Calu3 (cell line): Measurements from ENCODE around the gene MOV10L1. TPM values are rescaled to one million over a fixed set of nuclear protein-coding genes. Genes with fewer than 3 reads are reported as not detected.

Experiments used
- BruUV-seq: library from RNA; stranded (reverse); fragments of 400-500 nt; replicated peaks from 2 replicates; lab custom pipeline; 2021; lab: Mats Ljungman, UMichigan
- CTCF ChIA-PET: fragments of 300-600 bp; sonication (Branson Sonifier 250); formaldehyde crosslinking; loops from one replicate; lab custom pipeline; 2022; ENCODE audit warnings: antibody characterized with exemption; lab: Charles Lee
- DNase-seq: peaks from one replicate; pipeline ENCODE4 v3.0.0; 2022
- H3K27ac Mint-ChIP-seq: one replicate; pipeline ENCODE4 v1.8.0; 2022; ENCODE audit warnings: mixed read lengths; ENCODE audit not compliant: unreplicated experiment
- H3K27me3 Mint-ChIP-seq: one replicate; pipeline ENCODE4 v1.8.0; 2022; ENCODE audit warnings: mixed read lengths; ENCODE audit not compliant: unreplicated experiment
- H3K36me3 Mint-ChIP-seq: one replicate; pipeline ENCODE4 v1.8.0; 2022; ENCODE audit warnings: mild to moderate bottlenecking, moderate library complexity, mixed read lengths; ENCODE audit not compliant: insufficient read depth, unreplicated experiment
- H3K4me1 Mint-ChIP-seq: one replicate; pipeline ENCODE4 v1.8.0; 2022; ENCODE audit warnings: mild to moderate bottlenecking, low read depth, mixed read lengths; ENCODE audit not compliant: unreplicated experiment
- H3K4me3 Mint-ChIP-seq: one replicate; pipeline ENCODE4 v1.8.0; 2022; ENCODE audit warnings: mild to moderate bottlenecking, low read depth, moderate library complexity, mixed read lengths; ENCODE audit not compliant: unreplicated experiment
- H3K9me3 Mint-ChIP-seq: one replicate; pipeline ENCODE4 v1.8.0; 2022; ENCODE audit warnings: low read depth, mixed read lengths; ENCODE audit not compliant: unreplicated experiment
- intact Hi-C: fragments of 100-400 bp; cut with micrococcal nuclease; formaldehyde crosslinking; loops from one replicate; pipeline ENCODE4 v1.10.0; 2022; ENCODE audit not compliant: unreplicated experiment
- total RNA-seq: library from RNA; stranded (reverse); gene quantifications from 2 replicates; pipeline ENCODE4 v1.2.3, GENCODE V29; 2022
- TF ChIP-seq, protein P1 (sequence below): fragments of 200-600 bp; IDR thresholded peaks from one replicate; pipeline ENCODE4 v1.8.0; 2022; ENCODE audit warnings: antibody characterized with exemption; ENCODE audit not compliant: unreplicated experiment

MOV10L1 gene
- total RNA-seq, 1 experiment from 2014 or later, result not detected

DNA sequence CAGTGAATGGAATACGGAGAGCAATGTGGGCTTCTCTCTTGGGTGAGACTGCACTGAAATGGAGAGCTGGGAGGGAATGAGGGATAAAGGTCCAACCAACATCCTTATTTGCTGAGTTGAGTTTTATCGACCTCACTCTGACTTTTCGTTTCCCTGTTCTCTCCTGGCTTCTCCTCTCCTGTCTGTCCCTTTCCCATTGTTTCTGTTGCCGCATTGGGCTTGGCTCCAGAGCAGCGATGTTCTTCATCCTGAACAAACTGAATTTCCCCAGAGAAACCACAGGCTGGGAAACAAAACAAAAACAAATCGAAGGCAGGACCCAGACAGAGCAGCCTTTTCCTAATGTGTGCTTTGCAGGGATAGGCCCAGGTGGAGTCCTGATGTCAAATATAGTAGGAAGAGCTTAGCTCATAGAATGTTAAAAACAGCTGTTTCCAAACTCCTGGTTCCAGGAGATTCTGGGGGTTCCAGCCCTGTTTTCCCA is 30.0 kb downstream of the MOV10L1 start:
- TF ChIP-seq, protein P1, sequence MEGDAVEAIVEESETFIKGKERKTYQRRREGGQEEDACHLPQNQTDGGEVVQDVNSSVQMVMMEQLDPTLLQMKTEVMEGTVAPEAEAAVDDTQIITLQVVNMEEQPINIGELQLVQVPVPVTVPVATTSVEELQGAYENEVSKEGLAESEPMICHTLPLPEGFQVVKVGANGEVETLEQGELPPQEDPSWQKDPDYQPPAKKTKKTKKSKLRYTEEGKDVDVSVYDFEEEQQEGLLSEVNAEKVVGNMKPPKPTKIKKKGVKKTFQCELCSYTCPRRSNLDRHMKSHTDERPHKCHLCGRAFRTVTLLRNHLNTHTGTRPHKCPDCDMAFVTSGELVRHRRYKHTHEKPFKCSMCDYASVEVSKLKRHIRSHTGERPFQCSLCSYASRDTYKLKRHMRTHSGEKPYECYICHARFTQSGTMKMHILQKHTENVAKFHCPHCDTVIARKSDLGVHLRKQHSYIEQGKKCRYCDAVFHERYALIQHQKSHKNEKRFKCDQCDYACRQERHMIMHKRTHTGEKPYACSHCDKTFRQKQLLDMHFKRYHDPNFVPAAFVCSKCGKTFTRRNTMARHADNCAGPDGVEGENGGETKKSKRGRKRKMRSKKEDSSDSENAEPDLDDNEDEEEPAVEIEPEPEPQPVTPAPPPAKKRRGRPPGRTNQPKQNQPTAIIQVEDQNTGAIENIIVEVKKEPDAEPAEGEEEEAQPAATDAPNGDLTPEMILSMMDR, result no peak
- H3K27me3 Mint-ChIP-seq, result peaks cover 18% of the 10 kb centered on the region
- peaks cover 22% of the 10 kb centered on the region for H3K4me1 Mint-ChIP-seq
- H3K4me3 Mint-ChIP-seq, result no peak overlapping the region
- H3K9me3 Mint-ChIP-seq, result peaks cover 6% of the 10 kb centered on the region
- CTCF ChIA-PET, result no interaction called here
- intact Hi-C loops, result no loop called here
- H3K36me3 Mint-ChIP-seq, result peaks cover 4% of the 10 kb centered on the region
- no TSS peak for BruUV-seq
- no peak overlapping the region for H3K27ac Mint-ChIP-seq
- no peak for DNase-seq

DNA sequence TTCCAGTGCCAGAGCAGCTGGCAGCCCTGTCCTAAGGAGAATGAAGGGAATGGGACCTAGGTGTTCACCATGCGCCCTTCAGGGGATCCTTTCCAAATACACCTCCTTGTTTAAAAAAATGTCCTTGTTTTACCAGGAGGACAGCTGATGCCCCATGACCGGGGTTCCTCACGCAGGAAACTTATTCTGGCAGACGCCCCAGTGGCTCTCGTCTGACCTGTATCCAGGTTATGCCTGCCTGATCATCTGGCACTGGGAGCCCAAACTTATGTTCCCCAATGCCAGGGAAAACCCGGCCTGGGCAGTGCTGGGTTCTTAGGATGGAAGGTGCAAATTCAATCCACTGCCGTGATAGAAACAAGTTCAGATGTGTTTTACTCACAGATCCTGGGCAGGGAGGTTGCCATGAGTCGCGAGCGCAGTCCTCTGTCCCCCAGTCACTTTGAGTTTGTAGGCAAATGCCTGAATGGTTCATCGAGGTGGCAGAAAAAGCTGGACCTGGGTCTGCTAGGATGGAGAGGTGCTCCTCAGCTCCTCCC is 31.5 kb downstream of the MOV10L1 start:
- no TSS peak for BruUV-seq
- Mint-ChIP-seq H3K36me3 (peaks cover 4% of the 10 kb centered on the region), H3K9me3 (peaks cover 6% of the 10 kb centered on the region), H3K27ac (no peak overlapping the region), H3K4me1 (peaks cover 22% of the 10 kb centered on the region), H3K4me3 (no peak overlapping the region), H3K27me3 (peaks cover 21% of the 10 kb centered on the region)
- CTCF ChIA-PET, result no interaction called here
- intact Hi-C loops, result no loop called here
- TF ChIP-seq, protein P1, result no peak
- DNase-seq, result no peak

DNA sequence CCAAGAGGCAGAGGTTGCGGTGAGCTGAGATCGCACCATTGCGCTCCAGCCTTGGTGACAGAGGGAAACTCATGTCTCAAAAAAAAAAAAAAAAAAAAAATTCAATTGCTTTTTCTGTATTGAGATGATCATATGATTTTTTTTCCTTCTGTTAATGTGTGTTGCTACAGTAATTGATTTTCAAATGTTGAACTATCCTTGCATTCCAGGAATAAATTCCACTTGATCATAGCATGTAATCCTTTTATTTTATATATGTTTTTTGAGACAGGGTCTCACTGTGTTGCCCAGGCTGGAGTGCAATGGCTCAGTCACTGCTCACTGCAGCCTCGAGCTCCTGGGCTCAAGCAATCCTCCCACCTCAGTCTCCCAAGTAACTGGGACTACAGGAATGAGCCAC is 33.3 kb downstream of the MOV10L1 start:
- peaks cover 4% of the 10 kb centered on the region for H3K36me3 Mint-ChIP-seq
- H3K4me1 Mint-ChIP-seq, result peaks cover 21% of the 10 kb centered on the region
- no TSS peak for BruUV-seq
- peaks cover 6% of the 10 kb centered on the region for H3K9me3 Mint-ChIP-seq
- intact Hi-C loops, result no loop called here
- peaks cover 36% of the 10 kb centered on the region for H3K27me3 Mint-ChIP-seq
- TF ChIP-seq, protein P1, result no peak
- no peak overlapping the region for H3K27ac Mint-ChIP-seq
- CTCF ChIA-PET, result no interaction called here
- no peak overlapping the region for H3K4me3 Mint-ChIP-seq
- DNase-seq, result no peak

DNA sequence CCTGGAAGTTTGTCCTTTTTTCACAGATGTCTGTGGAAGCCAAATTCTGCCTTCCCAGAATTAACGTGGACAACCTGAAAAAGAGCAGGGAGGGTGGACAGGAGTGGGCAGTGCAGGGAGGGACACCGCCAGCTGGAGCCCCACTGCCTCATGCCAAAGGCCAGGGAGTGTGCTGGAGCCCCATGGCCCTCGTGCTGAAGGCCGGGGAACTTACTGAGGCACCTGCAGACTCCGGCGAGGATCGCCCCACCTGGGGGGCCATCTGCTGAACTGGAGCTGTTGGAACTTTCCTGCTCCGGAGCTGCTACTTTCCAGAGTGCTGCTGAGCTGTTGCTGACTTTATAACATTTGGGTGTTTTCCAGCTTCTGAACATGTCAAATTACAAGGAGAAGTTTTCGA is 35.2 kb downstream of the MOV10L1 start:
- Mint-ChIP-seq H3K36me3 (no peaks in the 10 kb centered on the region), H3K9me3 (peaks cover 6% of the 10 kb centered on the region), H3K27ac (no peak overlapping the region), H3K4me1 (peaks cover 2% of the 10 kb centered on the region), H3K4me3 (no peak overlapping the region), H3K27me3 (peaks cover 45% of the 10 kb centered on the region)
- CTCF ChIA-PET, result no interaction called here
- DNase-seq, result no peak
- TF ChIP-seq, protein P1, result no peak
- BruUV-seq, result no TSS peak
- intact Hi-C loops, result no loop called here
